Muscle of back (tissue), 11 donors: Measurements from ENCODE around the gene CDC42. TPM values are rescaled to one million over a fixed set of nuclear protein-coding genes. Genes with fewer than 3 reads are reported as not detected.
"Not testable (repeated sequence)": the region's sequence is repeated elsewhere in the genome, so short reads cannot be mapped to it uniquely, and the experiment has no call there.

ENCODE experiments used
- DNase-seq, 3 donors: peaks; one replicate each; pipeline versions ENCODE4 v3.0.0 to v3.0.0-alpha.2; 2013
- polyA plus RNA-seq, 10 donors: library from polyadenylated mRNA; unstranded; fragments of 120-200 nt; gene quantifications; one replicate each; pipeline ENCODE4 v1.2.1, GENCODE V29; 2013; ENCODE audit not compliant: insufficient read length in 10 of 10

Gene CDC42
- polyA plus RNA-seq, 10 donors: 216 to 288 (median 243) TPM

GRCh38 chr1:22031214-22031962 lies 21.1 kb upstream of the CDC42 start:
- DNase-seq: no peak

- DNase-seq: not testable (repeated sequence)
Measured at GRCh38 chr1:22034834-22035233, 17.7 kb upstream of the CDC42 start.

GRCh38 chr1:22037520-22037919 lies 15.0 kb upstream of the CDC42 start:
- no peak for DNase-seq

GRCh38 chr1:22038036-22038435 lies 14.5 kb upstream of the CDC42 start:
- DNase-seq: peak in 2 of 3 donors; percentile 54

GRCh38 chr1:22039594-22040285 lies 12.8 kb upstream of the CDC42 start:
- peak in 2 of 3 donors; percentile 73 to 84 for DNase-seq

GRCh38 chr1:22040286-22040623 lies 12.3 kb upstream of the CDC42 start:
- DNase-seq: no peak

- no peak for DNase-seq
Measured at GRCh38 chr1:22041505-22041904, 11.0 kb upstream of the CDC42 start.

GRCh38 chr1:22043198-22043769 lies 9.2 kb upstream of the CDC42 start:
- no peak for DNase-seq

- DNase-seq: peak in 2 of 3 donors; percentile 39 to 68
Measured at GRCh38 chr1:22044690-22045420, 7.7 kb upstream of the CDC42 start.

- DNase-seq: no peak
Measured at GRCh38 chr1:22045604-22046228, 6.8 kb upstream of the CDC42 start.

- DNase-seq: no peak
Measured at GRCh38 chr1:22048351-22049192, 3.9 kb upstream of the CDC42 start.

- DNase-seq: no peak
Measured at GRCh38 chr1:22050330-22050729, 2.2 kb upstream of the CDC42 start.

- no peak for DNase-seq
Measured at GRCh38 chr1:22051607-22052114, 848 bp upstream of the CDC42 start.

GRCh38 chr1:22053017-22053860 lies 730 bp downstream of the CDC42 start:
- peak; percentile 53 to 88 (median 66) for DNase-seq

- DNase-seq: no peak
Measured at GRCh38 chr1:22053861-22054770, 1.6 kb downstream of the CDC42 start.

- no peak for DNase-seq
Measured at GRCh38 chr1:22055463-22055862, 3.0 kb downstream of the CDC42 start.

- DNase-seq: no peak
Measured at GRCh38 chr1:22056043-22056442, 3.5 kb downstream of the CDC42 start.

GRCh38 chr1:22056936-22057335 lies 4.4 kb downstream of the CDC42 start:
- no peak for DNase-seq

GRCh38 chr1:22057861-22058260 lies 5.4 kb downstream of the CDC42 start:
- no peak for DNase-seq
